SIG-M5 (cell line): ENCODE data around the gene PILRA.
A peak's percentile ranks its signal among the peaks of the same experiment; 100 is the strongest.
"Not testable (repeated sequence)": the region's sequence is repeated elsewhere in the genome, so short reads cannot be mapped to it uniquely, and the experiment has no call there.

Source experiments
- DNase-seq: peaks from one replicate; lab custom pipeline; 2025; lab: John Stamatoyannopoulos, UW

The PILRA gene

DNA sequence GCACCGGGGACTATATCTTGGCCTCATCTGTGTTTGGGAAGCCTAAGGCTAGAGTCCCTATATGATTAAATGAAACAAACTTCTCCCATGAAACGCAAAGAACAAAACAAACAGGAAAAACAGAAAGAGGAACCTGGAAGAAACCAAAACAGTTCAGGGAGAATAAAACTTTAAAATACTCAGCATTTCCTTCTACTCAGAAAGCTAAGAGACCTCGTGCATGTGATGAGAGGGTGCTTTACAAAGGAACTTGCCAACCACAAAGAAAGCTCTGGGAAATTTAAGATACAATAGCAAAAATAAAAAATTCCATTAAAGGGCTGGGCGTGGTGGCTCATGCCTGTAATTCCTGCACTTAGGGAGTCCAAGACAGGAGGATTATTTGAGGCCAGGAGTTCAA is 6.9 kb downstream of the PILRA start:
- DNase-seq, result no peak

DNA sequence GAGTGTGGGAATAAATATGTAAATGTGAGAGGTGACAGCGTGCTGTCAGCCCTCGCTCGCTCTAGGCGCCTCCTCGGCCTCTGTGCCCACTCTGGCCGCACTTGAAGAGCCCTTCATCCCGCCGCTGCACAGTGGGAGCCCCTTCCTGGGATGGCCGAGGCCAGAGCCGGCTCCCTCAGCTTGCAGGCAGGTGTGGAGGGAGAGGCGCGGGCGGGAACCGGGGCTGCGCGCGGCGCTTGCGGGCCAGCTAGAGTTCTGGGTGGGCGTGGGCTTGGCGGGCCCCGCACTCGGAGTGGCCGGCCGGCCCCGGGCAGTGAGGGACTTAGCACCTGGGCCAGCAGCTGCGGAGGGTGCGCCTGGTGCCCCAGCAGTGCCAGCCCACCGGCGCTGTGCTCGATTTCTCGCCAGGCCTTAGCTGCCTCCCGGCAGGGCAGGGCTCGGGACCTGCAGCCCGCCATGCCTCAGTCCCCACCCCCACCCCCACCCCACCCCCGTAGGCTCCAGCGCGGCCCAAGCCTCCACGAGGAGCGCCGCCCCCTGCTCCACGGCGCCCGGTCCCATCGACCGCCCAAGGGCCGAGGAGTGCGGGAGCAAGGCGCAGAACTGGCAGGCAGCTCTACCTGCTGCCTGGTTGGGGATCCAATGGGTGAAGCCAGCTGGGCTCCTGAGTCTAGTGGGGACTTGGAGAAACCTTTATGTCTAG is 8.4 kb downstream of the PILRA start:
- DNase-seq, result not testable (repeated sequence)

DNA sequence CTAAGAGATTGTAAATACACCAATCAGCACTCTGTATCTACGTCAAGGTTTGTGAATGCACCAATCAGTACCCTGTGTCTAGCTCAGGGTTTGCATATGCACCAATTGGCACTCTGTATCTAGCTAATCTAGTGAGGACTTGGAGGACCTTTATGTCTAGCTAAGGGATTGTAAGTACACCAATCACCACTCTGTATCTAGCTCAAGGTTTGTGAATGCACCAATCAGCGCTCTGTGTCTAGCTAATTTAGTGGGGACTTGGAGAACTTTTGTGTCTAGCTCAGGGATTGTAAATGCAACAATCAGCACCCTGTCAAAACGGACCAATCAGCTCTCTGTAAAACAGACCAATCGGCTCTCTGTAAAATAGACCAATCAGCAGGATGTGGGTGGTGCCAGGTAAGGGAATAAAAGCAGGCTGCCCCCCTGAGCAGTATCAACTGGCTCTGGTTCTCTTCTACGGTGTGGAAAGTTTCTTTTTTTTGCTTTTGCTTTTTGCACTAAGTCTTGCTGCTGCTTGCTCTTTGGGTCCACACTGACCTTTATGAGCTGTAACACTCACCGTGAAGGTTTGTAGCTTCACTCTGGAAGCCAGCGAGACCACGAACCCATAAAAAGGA is 9.1 kb downstream of the PILRA start:
- not testable (repeated sequence) for DNase-seq

DNA sequence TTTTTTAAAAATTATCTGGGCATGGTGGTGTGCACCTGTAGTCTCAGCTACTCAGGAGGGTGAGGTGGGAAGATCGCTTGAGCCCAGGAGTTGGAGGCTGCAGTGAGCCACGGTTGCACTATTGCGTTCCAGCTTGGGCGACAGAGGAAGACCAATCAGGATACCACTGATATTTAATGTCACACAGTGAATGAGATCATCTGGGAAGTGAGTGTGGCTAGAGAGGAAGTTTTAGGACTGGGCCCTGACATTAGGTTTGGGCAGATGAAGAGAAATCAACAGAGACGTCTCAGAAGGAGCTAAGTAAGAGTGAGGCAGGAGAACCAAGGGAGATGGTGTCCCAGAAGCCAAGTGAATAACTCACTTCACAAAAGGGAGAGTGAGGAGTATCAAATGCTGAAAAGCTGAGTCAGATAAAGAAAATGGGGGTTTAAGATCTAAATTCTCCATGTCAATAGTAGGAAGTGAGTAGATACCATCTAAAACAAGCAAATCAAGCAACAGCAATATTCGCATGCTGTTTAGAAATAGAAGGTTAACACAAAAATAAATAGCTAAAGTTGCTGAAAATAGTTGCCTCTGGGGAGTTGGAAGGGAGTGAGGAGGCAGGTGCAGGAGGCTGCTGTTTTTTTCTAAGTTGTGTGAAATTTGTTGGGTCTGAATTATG is 11.5 kb downstream of the PILRA start:
- no peak for DNase-seq

DNA sequence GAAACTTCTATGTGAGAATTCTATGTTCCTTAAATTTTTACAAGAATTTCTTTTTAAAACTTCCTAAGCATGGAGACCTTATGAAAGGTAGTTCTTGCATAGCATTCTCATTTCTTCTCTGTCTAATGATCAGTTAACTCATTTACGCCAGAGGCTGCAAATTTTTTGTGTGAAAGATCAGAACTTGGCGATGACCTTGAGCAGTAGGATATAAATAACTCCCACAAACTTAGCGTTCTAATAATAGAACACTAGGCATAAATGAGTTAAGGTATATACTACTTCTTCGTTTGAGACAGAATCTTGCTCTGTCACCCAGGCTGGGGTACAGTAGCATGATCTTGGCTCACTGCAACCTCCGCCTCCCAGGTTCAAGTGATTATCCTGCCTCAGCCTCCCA is 13.7 kb downstream of the PILRA start:
- no peak for DNase-seq

DNA sequence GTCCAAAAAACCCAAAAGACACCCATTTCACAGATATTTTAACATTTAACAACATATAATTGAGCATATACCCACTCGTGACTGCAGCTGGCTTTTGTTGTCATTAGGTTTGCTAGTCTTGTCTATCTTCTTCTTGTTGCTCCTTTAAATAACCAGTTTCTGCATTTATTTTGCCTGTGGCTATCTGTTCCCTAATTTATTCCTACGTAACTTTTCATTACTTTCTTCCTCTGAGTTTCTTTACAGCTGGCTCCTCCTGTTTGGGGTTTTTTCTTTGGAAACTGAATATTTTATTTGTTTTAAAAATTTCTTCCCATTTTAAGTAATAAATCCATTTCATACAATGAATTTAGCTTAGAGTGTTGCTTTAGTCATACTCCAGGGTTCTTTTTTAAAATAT is 14.4 kb downstream of the PILRA start:
- no peak for DNase-seq

DNA sequence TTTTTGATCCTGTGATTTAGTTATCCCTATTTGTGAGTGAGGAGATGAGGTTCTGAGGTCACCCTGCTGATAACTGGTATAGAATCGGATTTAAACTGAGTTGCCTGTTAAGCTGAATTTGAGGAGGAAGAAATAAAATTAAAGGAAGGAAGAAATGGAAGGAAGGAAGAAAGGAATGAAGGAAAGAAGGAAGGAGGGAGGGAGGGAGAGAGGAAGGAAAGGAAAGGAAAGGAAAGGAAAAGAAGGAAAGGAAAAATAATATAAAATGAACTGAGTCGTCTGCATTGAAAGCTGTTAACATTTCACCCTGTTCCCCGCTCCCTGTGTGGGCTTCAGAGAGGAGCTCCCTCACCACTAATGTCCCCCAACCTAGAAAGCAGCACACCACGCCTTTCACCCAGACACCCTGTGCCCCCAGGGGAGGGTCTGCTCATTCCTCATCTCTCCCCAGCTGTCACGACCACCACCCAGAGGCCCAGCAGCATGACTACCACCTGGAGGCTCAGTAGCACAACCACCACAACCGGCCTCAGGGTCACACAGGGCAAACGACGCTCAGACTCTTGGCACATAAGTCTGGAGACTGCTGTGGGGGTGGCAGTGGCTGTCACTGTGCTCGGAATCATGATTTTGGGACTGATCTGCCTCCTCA is 16.3 kb downstream of the PILRA start:
- DNase-seq, result no peak

DNA sequence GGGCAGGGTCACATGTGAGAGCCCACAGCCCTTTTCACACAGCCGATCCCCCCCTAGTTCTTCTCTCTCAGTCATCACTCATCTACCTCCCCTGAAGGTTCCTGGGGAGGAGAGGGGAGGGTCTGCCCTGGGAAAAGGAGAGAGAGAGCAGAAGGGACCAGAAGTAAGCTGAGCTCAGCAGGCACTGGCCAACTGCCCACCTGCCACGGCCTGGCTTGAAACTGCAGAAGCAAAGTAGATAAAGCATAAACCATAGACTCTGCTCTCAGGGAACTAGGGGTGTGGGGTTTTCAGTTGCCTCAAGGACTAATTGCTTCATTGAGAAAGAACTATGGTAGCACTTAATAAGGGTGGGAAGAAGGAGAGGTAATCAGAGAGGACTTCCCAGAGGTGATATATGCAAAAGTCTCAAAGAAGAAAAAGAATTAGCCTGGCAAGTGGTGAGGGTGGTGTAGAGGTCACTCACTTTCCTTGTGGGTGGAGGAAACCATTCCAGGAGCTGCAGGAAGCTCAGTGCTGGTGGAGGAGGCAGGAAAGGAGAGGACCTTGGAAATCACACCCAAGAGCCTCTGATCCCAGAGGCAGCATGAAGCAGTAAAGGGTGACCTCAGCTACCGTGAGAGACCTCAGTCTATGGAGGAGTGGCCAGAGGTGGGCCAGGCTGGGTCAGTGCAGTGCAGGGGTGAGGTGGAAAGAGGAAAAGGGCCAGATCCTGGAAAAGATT is 17.2 kb downstream of the PILRA start:
- DNase-seq, result no peak

DNA sequence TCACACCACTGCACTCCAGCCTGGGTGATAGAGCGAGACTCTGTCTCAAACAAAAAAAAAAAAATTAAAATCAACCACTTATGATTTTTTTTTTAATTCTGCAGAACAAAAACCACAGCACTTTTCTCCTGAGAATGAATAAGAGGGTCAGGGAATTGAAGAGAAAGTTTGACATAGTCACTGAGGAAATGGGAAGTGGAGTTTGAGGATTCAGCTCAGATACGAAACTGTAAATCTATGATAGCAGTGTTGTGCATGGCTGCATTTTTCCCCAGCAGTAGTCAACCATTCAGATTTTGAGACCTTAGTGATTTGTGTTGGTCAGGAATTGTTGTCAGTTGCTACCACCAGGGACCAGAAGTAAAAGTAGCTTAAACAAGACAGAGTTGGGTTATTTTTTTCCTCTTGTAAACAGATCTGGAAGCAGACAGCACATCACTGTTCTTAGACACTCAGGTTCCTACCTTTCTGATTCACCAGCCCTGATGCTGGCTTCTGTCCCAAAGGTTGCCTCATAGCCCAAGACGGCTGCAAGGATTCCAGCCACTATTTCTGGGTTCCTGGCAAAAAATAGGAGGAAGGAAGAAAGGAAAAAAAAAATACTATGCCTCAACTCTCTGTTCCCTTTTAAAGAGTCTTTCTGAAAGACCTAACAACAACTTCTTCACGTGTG is 20.1 kb downstream of the PILRA start:
- no peak for DNase-seq

DNA sequence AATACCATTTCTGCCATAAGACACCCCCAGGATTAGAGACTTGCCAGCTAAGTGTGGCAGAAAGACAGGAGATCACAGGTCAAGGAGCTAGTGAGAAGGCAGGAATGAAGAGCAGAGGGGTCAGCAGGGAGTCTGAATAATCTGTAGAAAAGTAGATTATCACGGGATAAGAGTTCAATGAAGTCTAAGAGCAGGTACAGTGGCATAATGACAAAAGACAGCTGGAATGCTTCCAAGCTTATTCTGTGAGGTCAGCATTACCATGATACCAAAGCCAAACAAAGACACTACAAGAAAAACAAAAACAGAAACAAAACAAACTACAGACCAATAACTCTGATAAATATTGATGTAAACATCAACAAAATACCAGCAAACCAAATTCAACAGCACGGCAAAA is 20.8 kb downstream of the PILRA start:
- no peak for DNase-seq

DNA sequence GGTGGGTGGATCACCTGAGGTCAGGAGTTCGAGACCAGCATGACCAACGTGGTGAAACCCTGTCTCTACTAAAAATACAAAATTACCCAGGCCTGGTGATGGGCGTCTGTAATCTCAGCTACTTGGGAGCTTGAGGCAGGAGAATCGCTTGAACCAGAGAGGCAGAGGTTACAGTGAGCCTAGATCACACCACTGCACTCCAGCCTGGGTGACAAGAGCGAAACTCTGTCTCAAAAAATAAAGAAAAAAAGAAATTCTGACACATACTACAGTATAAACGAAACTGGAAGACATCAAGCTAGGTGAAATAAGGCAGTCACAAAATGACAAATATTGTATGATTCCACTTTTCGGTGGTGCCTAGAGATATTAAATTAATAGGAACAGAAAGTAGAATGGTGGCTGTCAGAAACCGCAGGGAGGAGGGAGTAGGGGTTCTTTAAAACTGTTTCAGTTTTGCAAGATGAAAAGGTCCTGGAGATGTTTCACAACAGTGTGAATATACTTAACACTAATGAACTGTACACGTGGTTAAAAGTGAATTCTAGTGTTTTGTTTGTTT is 23.2 kb downstream of the PILRA start:
- peak; percentile 91 for DNase-seq

DNA sequence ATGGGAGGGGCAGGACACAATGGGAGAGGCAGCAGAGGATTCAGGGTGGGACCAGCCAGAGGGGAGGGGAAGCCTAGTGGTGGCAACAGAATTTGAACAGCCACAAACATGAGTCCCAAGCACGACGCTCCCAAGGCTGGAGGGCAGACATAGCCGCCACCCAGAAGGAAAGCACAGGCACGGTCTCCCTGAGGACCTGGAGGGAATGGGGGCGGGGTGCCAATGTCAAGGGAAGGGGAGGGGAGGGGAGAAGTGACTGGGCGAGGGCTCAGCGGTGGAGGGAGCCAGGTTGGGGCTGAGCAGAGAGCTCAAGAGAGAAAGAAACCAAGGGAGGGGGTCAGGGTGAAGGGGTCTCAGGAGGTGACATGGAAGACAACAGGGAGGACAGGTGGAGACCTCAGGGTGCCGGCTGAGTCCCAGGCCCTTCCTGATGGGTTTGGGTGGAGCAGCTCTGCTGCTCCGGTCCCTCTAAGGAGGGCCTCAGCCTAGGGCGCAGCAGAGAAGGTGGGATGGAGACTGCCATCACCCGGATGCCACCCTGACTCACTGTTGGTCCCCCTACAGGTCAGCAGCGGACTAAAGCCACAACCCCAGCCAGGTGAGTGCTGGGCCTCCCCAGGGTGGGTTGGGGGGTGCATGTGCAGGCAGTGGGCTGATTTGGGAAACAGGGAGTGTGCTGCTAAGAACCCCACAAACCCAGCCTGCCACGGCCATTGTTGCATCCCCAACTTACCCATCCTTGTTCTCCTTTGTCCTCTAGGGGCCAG is 24.2 kb downstream of the PILRA start:
- DNase-seq, result no peak

DNA sequence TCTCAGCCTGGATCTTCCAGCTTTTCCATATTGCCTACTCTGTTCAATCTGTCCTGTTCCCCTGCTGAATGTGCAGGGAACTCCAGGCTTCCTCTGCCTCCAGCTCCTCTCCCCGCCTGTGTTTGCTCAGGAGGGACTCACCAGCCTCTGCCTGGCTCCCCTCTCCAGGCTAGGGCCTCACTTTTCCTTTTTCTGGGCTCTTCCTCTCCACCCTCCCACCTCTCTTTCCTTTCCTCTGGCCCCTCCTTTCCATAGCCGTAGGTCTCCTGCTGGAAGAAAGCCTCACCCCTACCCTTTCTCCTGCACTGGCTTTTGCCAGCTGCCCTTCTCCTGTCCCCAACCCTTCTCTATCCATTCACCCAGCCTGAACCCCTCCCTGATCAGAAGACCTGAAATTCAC is 25.0 kb downstream of the PILRA start:
- DNase-seq, result no peak

DNA sequence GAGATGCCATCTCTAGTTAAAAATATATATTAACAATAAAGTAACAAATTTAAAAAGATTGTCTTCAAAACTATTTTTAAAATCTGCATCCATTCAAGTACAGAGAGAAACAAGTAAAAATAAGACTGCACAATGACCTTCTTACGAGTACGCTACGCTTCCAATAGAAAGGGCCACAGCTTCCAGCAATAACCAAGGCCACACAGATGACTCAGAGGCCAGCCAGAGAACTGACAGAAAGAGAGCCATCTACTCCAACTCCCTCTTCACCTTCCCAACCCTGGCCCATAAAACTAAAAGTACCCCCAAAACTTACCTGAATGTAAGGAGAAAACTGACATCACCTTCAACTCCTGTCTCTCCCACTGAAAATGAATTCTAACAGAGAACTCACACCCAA is 26.8 kb downstream of the PILRA start:
- DNase-seq, result no peak

DNA sequence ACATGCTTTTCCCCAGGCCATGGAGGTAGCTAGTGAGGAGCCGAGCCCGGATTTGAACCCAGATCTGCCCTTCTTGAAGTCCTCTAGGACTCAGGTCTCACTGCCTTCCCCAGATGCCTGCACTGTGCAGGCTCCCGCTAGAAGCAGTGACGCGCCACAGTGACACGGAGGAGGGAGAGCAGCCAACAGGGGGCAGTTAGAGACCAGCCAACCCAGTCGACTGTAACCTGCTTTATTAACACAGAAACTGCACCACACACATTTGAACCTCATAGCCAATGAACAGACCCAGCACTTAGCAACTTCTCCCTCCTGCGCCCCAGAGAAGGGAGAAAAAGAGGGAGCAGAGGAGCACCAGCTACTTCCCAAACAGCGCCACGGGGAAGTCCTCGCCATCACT is 27.4 kb downstream of the PILRA start:
- DNase-seq, result no peak

DNA sequence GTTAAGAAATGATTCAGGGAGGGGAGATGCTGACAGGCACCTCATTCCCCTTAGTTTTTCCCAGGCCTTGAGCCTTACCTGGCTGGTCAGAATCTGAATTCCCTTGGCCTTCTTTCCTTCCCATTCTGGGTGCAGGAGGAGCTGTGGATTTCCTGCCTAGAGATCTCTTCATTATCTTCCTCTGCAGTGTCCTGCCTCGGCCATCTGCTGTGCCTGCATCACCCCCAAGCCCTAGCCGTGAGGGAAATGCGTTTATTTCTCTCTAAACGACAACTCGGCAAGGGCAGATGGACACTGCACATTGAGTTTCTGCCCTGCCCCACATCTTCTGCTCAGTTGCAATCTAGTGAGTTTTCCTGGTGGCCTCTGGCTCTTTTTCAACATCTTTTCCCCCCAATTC is 28.5 kb downstream of the PILRA start:
- no peak for DNase-seq

DNA sequence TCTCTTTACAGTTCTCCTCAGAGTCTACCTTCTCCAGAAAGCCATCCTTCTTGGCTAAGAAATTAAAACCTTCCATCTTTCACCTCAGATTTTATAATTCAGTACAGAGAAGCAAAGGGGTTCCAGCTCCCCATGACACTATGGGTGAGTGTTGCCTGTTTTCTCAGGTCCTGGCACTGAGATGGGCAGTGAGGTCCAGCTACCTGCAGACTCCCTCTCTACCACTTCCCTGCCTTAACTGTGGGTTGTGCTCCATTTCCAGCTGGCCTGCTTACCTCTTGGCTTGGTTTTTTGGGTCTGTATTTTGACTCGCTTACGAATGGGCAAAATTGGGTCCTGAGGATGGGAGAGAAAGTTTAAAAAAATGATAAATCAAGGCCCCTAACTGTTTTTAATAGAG is 29.0 kb downstream of the PILRA start:
- DNase-seq, result no peak

DNA sequence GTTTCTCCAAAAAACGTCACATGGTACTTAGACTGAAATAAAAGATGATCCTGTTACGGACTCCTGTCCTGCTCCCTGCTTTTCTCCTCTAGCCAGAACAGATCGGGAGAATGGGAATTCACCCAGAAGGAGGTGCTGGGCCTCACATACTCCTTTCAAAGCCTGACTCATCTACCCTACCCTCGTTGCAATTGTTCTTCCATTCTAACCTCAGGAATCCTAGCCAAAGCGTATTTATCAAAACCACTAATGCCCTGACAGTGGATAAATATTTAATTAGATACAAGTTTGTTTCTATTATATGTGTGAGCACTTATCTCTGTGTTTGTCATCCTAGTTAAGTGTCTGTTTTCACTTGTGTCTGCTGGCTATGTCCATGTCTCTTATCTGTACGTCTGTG is 33.5 kb downstream of the PILRA start:
- DNase-seq, result no peak

DNA sequence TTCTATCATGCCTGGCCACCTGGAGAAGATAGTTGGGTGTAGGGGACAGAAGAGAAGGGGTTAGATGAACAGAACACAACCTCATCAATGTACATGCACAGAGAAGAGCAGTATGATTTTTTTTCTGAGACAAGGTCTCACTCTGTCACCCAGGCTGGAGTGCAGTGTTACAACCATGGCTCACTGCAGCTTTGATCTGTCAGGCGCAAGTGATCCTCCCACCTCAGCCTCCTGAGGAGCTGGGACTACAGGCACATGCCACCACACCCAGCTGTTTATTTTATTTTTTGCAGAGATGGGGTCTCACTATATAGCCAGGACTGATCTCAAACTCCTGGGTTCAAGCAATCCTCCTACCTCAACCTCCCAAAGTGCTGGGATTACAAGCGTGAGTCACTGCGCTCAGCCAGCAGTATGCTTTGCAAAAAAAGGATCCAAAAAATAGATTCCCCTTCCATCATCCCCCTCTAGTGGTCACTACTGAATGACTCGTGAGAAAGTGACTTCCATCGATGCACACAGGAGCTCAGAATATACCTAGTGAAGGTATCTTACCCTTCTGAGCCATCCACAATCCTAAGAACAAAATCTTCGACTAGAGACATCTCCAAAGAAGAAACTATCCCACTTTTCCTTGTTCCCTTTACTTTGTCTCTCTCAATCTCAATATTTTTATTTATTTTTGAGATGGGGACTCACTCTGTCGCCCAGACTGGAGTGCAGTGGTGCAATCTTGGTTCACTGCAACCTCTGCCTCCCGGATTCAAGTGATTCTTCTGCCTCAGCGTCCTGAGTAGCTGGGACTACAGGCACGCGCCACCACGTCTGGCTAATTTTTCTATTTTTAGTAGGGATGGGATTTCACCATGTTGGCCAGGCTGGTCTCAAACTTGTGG is 34.2 kb downstream of the PILRA start:
- no peak for DNase-seq

DNA sequence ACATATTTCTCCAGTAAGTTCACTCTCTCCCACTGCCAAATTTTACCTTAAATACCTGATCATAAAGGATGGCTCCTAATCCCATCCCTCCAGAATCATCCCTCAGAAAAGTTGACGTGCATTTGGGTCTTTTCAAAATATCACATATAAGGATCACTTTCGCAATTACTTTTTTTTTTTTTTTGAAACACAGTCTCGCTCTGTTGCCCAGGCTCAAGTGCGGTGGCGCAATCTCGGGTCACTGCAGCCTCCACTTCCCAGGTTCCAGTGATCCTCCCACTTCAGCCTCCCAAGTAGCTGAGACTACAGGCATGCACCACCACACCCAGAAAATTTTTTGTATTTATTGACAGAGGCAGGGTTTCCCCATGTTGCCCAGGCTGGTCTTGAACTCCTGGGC is 37.8 kb downstream of the PILRA start:
- DNase-seq, result no peak
